Panc1 (cell line): Measurements from ENCODE around the gene PLPP1.

Experiments
- CTCF ChIP-seq: fragments of 450-650 bp; IDR thresholded peaks from 2 replicates; pipeline ENCODE4 v1.5.1; 2017; ENCODE audit warnings: mild to moderate bottlenecking
- POLR2AphosphoS5 ChIP-seq: IDR thresholded peaks from 2 replicates; pipeline ENCODE4 v1.6.1; 2012; ENCODE audit warnings: mild to moderate bottlenecking, low read depth, low read length, moderate library complexity

GRCh38 chr5:55432549-55432948, 102.2 kb downstream of the PLPP1 start:
- no peak for TF ChIP-seq CTCF
- no peak for TF ChIP-seq POLR2AphosphoS5
